Right atrium auricular region (tissue), 2 donors: ENCODE measurements around the gene TAL1. TPM values are rescaled to one million over a fixed set of nuclear protein-coding genes. Genes with fewer than 3 reads are reported as not detected.

Experiments
- DNase-seq: peaks from one replicate; pipeline ENCODE4 v3.0.0-alpha.2; 2019; ENCODE audit warnings: low spot score
- H3K27ac ChIP-seq, 2 donors: fragments of 200-600 bp; sonication (generic); 1 replicate in 1 of 2; 2 replicates in 1 of 2; pipeline ENCODE4 v1.5.1; 2016 to 2019
- H3K27me3 ChIP-seq, 2 donors: fragments of 200-600 bp; sonication (generic); one replicate each; pipeline versions ENCODE4 v1.5.1 to v1.6.0; 2017 to 2019
- H3K36me3 ChIP-seq: fragments of 200-600 bp; sonication (generic); one replicate; pipeline ENCODE4 v1.5.1; 2016
- H3K4me1 ChIP-seq, 2 donors: fragments of 200-600 bp; sonication (generic); one replicate each; pipeline versions ENCODE4 v1.5.1 to v1.6.0; 2017 to 2019
- H3K4me3 ChIP-seq, 2 donors: fragments of 200-600 bp; sonication (generic); 1 replicate in 1 of 2; 2 replicates in 1 of 2; pipeline ENCODE4 v1.5.1; 2017 to 2019; ENCODE audit warnings: mild to moderate bottlenecking in 1 of 2, moderate library complexity in 1 of 2
- H3K9me3 ChIP-seq, 2 donors: fragments of 200-600 bp; sonication (generic); one replicate each; pipeline ENCODE4 v1.5.1; 2019
- CTCF ChIP-seq, 2 donors: fragments of 200-600 bp; sonication (generic); IDR thresholded peaks; one replicate each; pipeline ENCODE4 v1.5.1; 2019; ENCODE audit warnings: antibody characterized with exemption in 2 of 2
- total RNA-seq, 2 donors: library from RNA; depleted of rRNA; stranded (reverse); fragments of >200 nt; gene quantifications; one replicate each; pipeline ENCODE4 v1.1.0, GENCODE V29; 2016

TAL1 gene
- total RNA-seq, 2 donors from 2014 or later = 3.1 to 4.1 TPM

DNA sequence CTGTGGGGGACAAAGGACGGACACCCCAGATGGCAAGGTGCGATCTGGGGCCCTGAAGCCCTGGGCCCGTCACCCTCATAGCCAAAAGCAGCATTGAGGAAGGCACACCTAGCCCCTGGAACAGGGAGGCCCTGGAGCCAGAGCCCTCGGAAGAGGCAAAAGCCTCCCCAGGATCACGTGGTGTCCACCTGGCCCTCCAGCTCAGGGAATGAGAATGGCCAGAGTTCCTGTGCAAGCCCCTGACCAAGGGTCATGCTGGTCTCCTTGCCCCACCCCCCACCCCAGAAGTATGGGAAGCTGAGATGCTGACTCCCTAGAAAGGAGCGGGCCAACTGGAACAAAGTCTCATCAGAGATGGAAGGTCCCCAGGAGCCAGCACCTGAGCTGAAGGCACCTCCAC, 41.2 kb downstream of the TAL1 start:
- no peaks in the 10 kb centered on the region for H3K27me3 ChIP-seq
- TF ChIP-seq CTCF (IDR thresholded peaks at IDR 0.05) = no peak
- no peak overlapping the region for H3K27ac ChIP-seq
- no peaks in the 10 kb centered on the region for H3K9me3 ChIP-seq
- peak; percentile 40 for DNase-seq
- H3K4me3 ChIP-seq = no peak overlapping the region
- peaks cover 0 to 26% of the 10 kb centered on the region in 2 donors for H3K4me1 ChIP-seq
- H3K36me3 ChIP-seq = no peaks in the 10 kb centered on the region

- H3K27me3 ChIP-seq = no peaks in the 10 kb centered on the region
- H3K9me3 ChIP-seq = no peaks in the 10 kb centered on the region
- no peaks in the 10 kb centered on the region for H3K36me3 ChIP-seq
- no peak overlapping the region for H3K27ac ChIP-seq
- no peak for DNase-seq
- H3K4me3 ChIP-seq = no peak overlapping the region
- H3K4me1 ChIP-seq = peaks cover 0 to 26% of the 10 kb centered on the region in 2 donors
- no peak for TF ChIP-seq CTCF (IDR thresholded peaks at IDR 0.05)
Observed at GRCh38 chr1:47190509-47190855, 41.5 kb downstream of the TAL1 start.

GRCh38 chr1:47189844-47190508, 42.0 kb downstream of the TAL1 start, which contains the start of gene PDZK1IP1:
PDZK1IP1 (minus strand) TSS chr1:47190036; CDS start chr1:47189932, 104 bp downstream.
- DNase-seq = peak; percentile 94
- Histone ChIP-seq H3K4me3 (no peak within 1 kb of the TSS), H3K27me3 (no peaks in the 10 kb centered on the region), H3K27ac (no peak within 1 kb of the TSS), H3K4me1 (peaks cover 0 to 26% of the 10 kb centered on the region in 2 donors), H3K36me3 (no peaks in the 10 kb centered on the region), H3K9me3 (no peaks in the 10 kb centered on the region)
- TF ChIP-seq CTCF (IDR thresholded peaks at IDR 0.05) = no peak

DNA sequence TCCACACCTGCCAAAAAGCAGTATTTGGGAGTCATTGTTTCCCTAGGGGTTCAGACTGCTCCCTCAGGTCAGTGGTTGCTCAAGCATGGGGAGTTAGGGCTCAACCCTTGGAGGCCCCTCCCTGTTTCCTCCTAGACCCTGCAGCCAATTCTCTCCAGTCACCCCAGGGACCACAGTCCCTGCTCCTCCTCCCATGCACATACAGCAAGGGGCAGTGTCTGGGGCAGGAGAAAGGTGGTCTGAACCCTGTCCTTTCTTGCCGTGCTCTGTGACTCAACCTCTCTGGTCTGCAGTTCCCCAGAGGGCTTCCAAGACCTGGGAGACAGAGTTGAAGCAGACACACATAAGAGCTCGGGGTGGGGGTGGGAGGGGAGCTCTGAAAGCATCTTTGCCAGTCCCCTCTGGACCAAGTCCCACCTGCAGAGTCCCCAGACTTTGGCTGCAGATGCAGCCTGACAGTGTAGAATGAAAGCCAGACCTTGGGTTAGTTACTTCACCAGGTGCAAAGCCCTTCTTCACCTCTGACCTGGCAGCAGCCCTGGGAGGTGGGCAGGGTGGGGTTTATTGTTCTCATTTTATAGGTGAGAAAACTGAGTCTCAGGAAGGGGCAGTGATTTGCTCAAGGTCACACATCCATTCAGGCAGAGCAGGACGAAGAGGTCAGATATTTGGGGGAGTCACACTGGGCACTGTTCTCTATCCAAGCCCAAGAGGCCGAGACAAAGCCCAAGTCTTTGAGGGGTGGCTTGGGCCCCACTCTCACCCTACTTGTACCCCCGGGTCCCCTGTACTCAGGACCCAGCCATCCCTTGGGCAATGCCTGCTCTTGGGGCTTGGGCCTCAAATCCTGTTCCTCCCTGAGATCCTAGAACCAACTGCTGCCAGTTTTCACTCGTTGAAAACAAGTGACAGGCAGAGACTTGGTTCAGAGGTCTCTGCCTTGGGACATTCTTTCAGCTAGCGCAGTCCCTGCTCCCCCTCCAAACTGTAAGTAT, 42.9 kb downstream of the TAL1 start:
- Histone ChIP-seq H3K4me3 (no peak overlapping the region), H3K9me3 (no peaks in the 10 kb centered on the region), H3K27me3 (no peaks in the 10 kb centered on the region), H3K27ac (no peak overlapping the region), H3K4me1 (peaks cover 0 to 26% of the 10 kb centered on the region in 2 donors), H3K36me3 (no peaks in the 10 kb centered on the region)
- no peak for TF ChIP-seq CTCF (IDR thresholded peaks at IDR 0.05)
- peak; percentile 55 for DNase-seq

DNA sequence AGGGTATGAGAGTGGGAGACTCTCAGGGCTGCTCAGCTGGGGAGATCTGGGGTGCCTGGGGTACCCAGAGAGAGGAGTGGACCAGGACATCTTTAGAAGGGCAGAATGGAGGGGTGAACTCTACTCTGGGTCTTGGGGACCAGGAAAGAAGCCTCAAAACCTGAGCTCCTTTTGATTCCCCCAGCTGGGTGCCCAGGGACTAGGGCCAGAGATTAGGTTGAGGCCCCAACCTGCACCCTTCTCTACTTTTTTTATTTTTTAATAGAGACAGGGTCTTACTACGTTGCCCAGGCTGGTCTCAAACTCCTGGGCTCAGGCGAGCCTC, 44.1 kb downstream of the TAL1 start:
- no peak for TF ChIP-seq CTCF (IDR thresholded peaks at IDR 0.05)
- Histone ChIP-seq H3K9me3 (no peaks in the 10 kb centered on the region), H3K27ac (no peak overlapping the region), H3K4me1 (peaks cover 0 to 23% of the 10 kb centered on the region in 2 donors), H3K27me3 (no peaks in the 10 kb centered on the region), H3K36me3 (no peaks in the 10 kb centered on the region), H3K4me3 (no peak overlapping the region)
- peak; percentile 43 for DNase-seq
